Measurements from ENCODE around the gene ABHD5.
A peak's percentile ranks its signal among the peaks of the same experiment; 100 is the strongest.

Gene ABHD5

GRCh38 chr3:43686333-43686699 is 4.4 kb upstream of the ABHD5 start:
- DNase-seq, result no peak

- no peak for DNase-seq
These were observed 3.8 kb upstream of the ABHD5 start for GRCh38 chr3:43686700-43687498.

GRCh38 chr3:43687499-43687811 is 3.3 kb upstream of the ABHD5 start:
- DNase-seq, result no peak

- DNase-seq, result no peak
These were observed 2.5 kb upstream of the ABHD5 start for GRCh38 chr3:43688245-43688650.

- no peak for DNase-seq
These were observed 1.6 kb upstream of the ABHD5 start for GRCh38 chr3:43689166-43689565.

- peak; percentile 22 for DNase-seq
These were observed 855 bp upstream of the ABHD5 start for GRCh38 chr3:43689766-43690399.

GRCh38 chr3:43691120-43691995 is 620 bp downstream of the ABHD5 start:
- DNase-seq, result peak; percentile 2

- no peak for DNase-seq
These were observed 1.5 kb downstream of the ABHD5 start for GRCh38 chr3:43692085-43692855.

- no peak for DNase-seq
These were observed 2.2 kb downstream of the ABHD5 start for GRCh38 chr3:43692971-43693370.

GRCh38 chr3:43693594-43693993 is 2.9 kb downstream of the ABHD5 start:
- DNase-seq, result no peak

- no peak for DNase-seq
These were observed 4.7 kb downstream of the ABHD5 start for GRCh38 chr3:43695443-43695842.

GRCh38 chr3:43695863-43696262 is 5.1 kb downstream of the ABHD5 start:
- DNase-seq, result no peak

GRCh38 chr3:43696441-43696840 is 5.7 kb downstream of the ABHD5 start:
- DNase-seq, result no peak

GRCh38 chr3:43696881-43697280 is 6.1 kb downstream of the ABHD5 start:
- DNase-seq, result no peak

GRCh38 chr3:43699864-43700263 is 9.1 kb downstream of the ABHD5 start:
- no peak for DNase-seq

- no peak for DNase-seq
These were observed 14.0 kb downstream of the ABHD5 start for GRCh38 chr3:43704697-43705096.

GRCh38 chr3:43706342-43706741 is 15.6 kb downstream of the ABHD5 start:
- no peak for DNase-seq

GRCh38 chr3:43707266-43707665 is 16.5 kb downstream of the ABHD5 start:
- no peak for DNase-seq

- DNase-seq, result no peak
These were observed 17.3 kb downstream of the ABHD5 start for GRCh38 chr3:43707998-43708397.

GRCh38 chr3:43709022-43709421 is 18.3 kb downstream of the ABHD5 start:
- no peak for DNase-seq

GRCh38 chr3:43710607-43711006 is 19.9 kb downstream of the ABHD5 start:
- no peak for DNase-seq

- no peak for DNase-seq
These were observed 27.6 kb downstream of the ABHD5 start for GRCh38 chr3:43718296-43718695.

GRCh38 chr3:43723121-43723734 is 32.5 kb downstream of the ABHD5 start:
- DNase-seq, result no peak
